ENCODE data around the gene ZNF749.
"Not testable (repeated sequence)": the region's sequence is repeated elsewhere in the genome, so short reads cannot be mapped to it uniquely, and the experiment has no call there.

Gene ZNF749

GRCh38 chr19:57466489-57466888 is 31.4 kb downstream of the ZNF749 start:
- no peak for DNase-seq

- no peak for DNase-seq
These were observed 38.5 kb downstream of the ZNF749 start for GRCh38 chr19:57473646-57474045.

GRCh38 chr19:57477191-57478008 is 42.3 kb downstream of the ZNF749 start, which contains the start of gene ZNF772:
Gene ZNF772 (minus strand): TSS chr19:57477566. CDS start chr19:57477309, 257 bp downstream.
- DNase-seq = peak; percentile 89 to 92

GRCh38 chr19:57487477-57488298 is 52.6 kb downstream of the ZNF749 start, which contains the start of gene ZNF419:
Gene ZNF419 (plus strand): TSS chr19:57487750. CDS start chr19:57487951, 201 bp downstream.
- peak; percentile 47 to 68 for DNase-seq

GRCh38 chr19:57488299-57488644 is 53.1 kb downstream of the ZNF749 start:
- DNase-seq = not testable (repeated sequence)

Data from SW 1271 (cell line).